WI38 (cell line): ENCODE results near the gene GUK1.
"Not testable (repeated sequence)": the region's sequence is repeated elsewhere in the genome, so short reads cannot be mapped to it uniquely, and the experiment has no call there.

ENCODE experiments used
- H3K4me3 ChIP-seq: 2 replicates; pipeline ENCODE4 v1.5.1; 2011; ENCODE audit warnings: low read depth, mild to moderate bottlenecking, control low read depth, low read length
- CTCF ChIP-seq: IDR thresholded peaks from 2 replicates; pipeline ENCODE4 v1.5.1; 2012; ENCODE audit warnings: low read depth, mild to moderate bottlenecking, control low read depth, low read length

The GUK1 gene

GRCh38 chr1:228166170-228166936 is 26.3 kb downstream of the GUK1 start:
- H3K4me3 ChIP-seq = peak overlapping the region; percentile 72
- peak; percentile 23 for TF ChIP-seq CTCF

DNA sequence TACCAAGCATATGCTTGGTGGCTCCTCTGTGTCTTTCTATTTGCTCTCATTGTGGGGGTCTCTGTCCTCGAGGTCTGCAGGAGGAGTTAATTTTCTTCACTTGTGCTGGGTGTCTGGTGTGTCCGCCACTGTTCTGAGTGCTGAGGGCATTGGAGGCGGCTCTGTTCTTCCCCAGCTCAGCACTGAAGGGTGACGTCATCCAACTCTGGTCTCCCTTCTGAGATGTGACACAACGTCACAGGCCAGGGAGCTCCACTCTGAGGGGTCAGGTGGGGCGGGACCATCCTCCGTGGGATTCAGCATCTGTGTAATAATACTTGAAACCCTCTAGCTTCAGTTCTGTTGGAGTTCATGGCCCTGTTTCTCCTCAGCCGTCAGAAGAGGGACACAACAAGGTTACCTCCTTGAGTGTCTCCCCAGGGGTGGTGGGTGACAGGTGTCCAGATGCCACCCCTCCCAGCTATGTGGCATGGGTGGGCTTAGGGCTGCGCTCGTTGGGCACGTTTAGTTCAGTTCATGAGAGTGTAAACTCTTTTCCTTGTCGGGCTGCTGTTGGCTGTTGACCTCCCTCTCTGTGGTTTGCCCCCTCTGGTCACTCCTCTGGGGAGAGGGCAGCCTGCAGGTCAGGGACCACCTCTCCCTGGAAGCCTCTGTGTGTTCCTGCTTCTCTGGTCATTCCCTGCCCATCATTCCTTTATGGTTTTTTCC is 28.6 kb downstream of the GUK1 start:
- H3K4me3 ChIP-seq = no peak overlapping the region
- TF ChIP-seq CTCF = no peak

- TF ChIP-seq CTCF = no peak
- H3K4me3 ChIP-seq = no peak overlapping the region
These were observed 29.3 kb downstream of the GUK1 start for GRCh38 chr1:228169345-228169744.

GRCh38 chr1:228170666-228171065 is 30.6 kb downstream of the GUK1 start:
- TF ChIP-seq CTCF = no peak

GRCh38 chr1:228171221-228171891 is 31.3 kb downstream of the GUK1 start:
- H3K4me3 ChIP-seq = no peak overlapping the region
- TF ChIP-seq CTCF = no peak

More at GRCh38 chr1:228170666-228171065, 30.6 kb downstream of the GUK1 start:
- no peak overlapping the region for H3K4me3 ChIP-seq

- TF ChIP-seq CTCF = no peak
- H3K4me3 ChIP-seq = no peak overlapping the region
These were observed 32.8 kb downstream of the GUK1 start for GRCh38 chr1:228172591-228173527.

GRCh38 chr1:228173528-228174481 is 33.7 kb downstream of the GUK1 start:
- H3K4me3 ChIP-seq = not testable (repeated sequence)
